OCI-LY1 (cell line): ENCODE results near the gene ATF5.
A peak's percentile ranks its signal among the peaks of the same experiment; 100 is the strongest.

Source experiments
- H2AFZ ChIP-seq: fragments of 200-600 bp; sonication (generic), shearing (Covaris generic); 2 replicates; pipeline ENCODE4 v1.6.0; 2014; ENCODE audit warnings: antibody characterized with exemption, mild to moderate bottlenecking, low read length
- H3F3A ChIP-seq: fragments of 200-600 bp; sonication (generic), shearing (Covaris generic); 2 replicates; pipeline ENCODE4 v1.6.0; 2014; ENCODE audit warnings: mild to moderate bottlenecking, antibody characterized with exemption, low read length, moderate library complexity; ENCODE audit not compliant: insufficient read depth
- H3K27ac ChIP-seq: fragments of 200-600 bp; sonication (generic); 2 replicates; pipeline ENCODE4 v1.5.1; 2014; ENCODE audit warnings: low read length, mixed run types, mild to moderate bottlenecking, low read depth; ENCODE audit not compliant: poor library complexity, severe bottlenecking
- H3K27me3 ChIP-seq: fragments of 200-600 bp; sonication (generic); 2 replicates; pipeline ENCODE4 v1.6.0; 2014; ENCODE audit warnings: antibody characterized with exemption, mild to moderate bottlenecking, low read length, moderate library complexity; ENCODE audit not compliant: insufficient read depth
- H3K36me3 ChIP-seq: fragments of 200-600 bp; sonication (generic); 2 replicates; pipeline ENCODE4 v1.6.1; 2014; ENCODE audit warnings: mild to moderate bottlenecking, antibody characterized with exemption, low read length, moderate library complexity, mixed read lengths; ENCODE audit not compliant: insufficient read depth
- H3K4me1 ChIP-seq: fragments of 200-600 bp; sonication (generic); 2 replicates; pipeline ENCODE4 v1.5.1; 2014; ENCODE audit warnings: mild to moderate bottlenecking, low read length, moderate library complexity; ENCODE audit not compliant: insufficient read depth, severe bottlenecking
- H3K4me2 ChIP-seq: fragments of 200-600 bp; sonication (generic), shearing (Covaris generic); 2 replicates; pipeline ENCODE4 v1.6.1; 2014; ENCODE audit warnings: low read length
- H3K4me3 ChIP-seq: fragments of 200-600 bp; sonication (generic); 2 replicates; pipeline ENCODE4 v1.5.1; 2014; ENCODE audit warnings: low read length, low read depth, mild to moderate bottlenecking, mixed read lengths; ENCODE audit not compliant: poor library complexity, severe bottlenecking
- H3K79me2 ChIP-seq: fragments of 200-600 bp; shearing (Covaris generic); 2 replicates; pipeline ENCODE4 v1.6.1; 2016; ENCODE audit warnings: mixed run types, low read length, mixed read lengths; ENCODE audit not compliant: insufficient read depth
- H3K9ac ChIP-seq: fragments of 200-600 bp; sonication (generic), shearing (Covaris generic); 2 replicates; pipeline ENCODE4 v1.6.1; 2014; ENCODE audit warnings: mild to moderate bottlenecking, low read length, mixed read lengths
- H3K9me2 ChIP-seq: fragments of 200-600 bp; sonication (generic), shearing (Covaris generic); 2 replicates; pipeline ENCODE4 v1.6.1; 2014; ENCODE audit warnings: low read depth, mild to moderate bottlenecking, low read length, mixed read lengths
- H3K9me3 ChIP-seq: fragments of 200-600 bp; shearing (Covaris generic); 2 replicates; pipeline ENCODE4 v1.6.1; 2014; ENCODE audit warnings: low read length, mixed read lengths
- H4K20me1 ChIP-seq: fragments of 200-600 bp; sonication (generic), shearing (Covaris generic); 2 replicates; pipeline ENCODE4 v1.6.0; 2016; ENCODE audit warnings: mild to moderate bottlenecking, low read length; ENCODE audit not compliant: insufficient read depth
- CTCF ChIP-seq: fragments of 200-600 bp; sonication (generic), shearing (Covaris generic); IDR thresholded peaks from 2 replicates; pipeline ENCODE4 v1.5.1; 2017; ENCODE audit warnings: mild to moderate bottlenecking, antibody characterized with exemption, low read length, moderate library complexity, mixed read lengths
- EZH2 ChIP-seq: fragments of 200-600 bp; sonication (generic), shearing (Covaris generic); IDR thresholded peaks from 2 replicates; pipeline ENCODE4 v1.8.0; 2017; ENCODE audit warnings: borderline replicate concordance, mixed run types, mild to moderate bottlenecking, antibody characterized with exemption, low read length, moderate library complexity, mixed read lengths

The ATF5 gene

GRCh38 chr19:49894879-49895565 lies 34.0 kb upstream of the ATF5 start:
- Histone ChIP-seq H4K20me1 (no peaks in the 10 kb centered on the region), H2AFZ (no peak overlapping the region), H3F3A (no peaks in the 10 kb centered on the region), H3K9me2 (no peaks in the 10 kb centered on the region), H3K9me3 (no peaks in the 10 kb centered on the region), H3K4me3 (no peak overlapping the region), H3K27me3 (no peaks in the 10 kb centered on the region), H3K4me1 (peaks cover 31% of the 10 kb centered on the region), H3K27ac (no peak overlapping the region), H3K79me2 (no peaks in the 10 kb centered on the region), H3K9ac (no peak overlapping the region), H3K36me3 (no peaks in the 10 kb centered on the region), H3K4me2 (no peak overlapping the region)
- no peak for TF ChIP-seq CTCF
- no peak for TF ChIP-seq EZH2

- H3K9me2 ChIP-seq, result no peaks in the 10 kb centered on the region
- H3K4me3 ChIP-seq, result no peak overlapping the region
- no peak overlapping the region for H2AFZ ChIP-seq
- H3K27ac ChIP-seq, result no peak overlapping the region
- no peaks in the 10 kb centered on the region for H4K20me1 ChIP-seq
- H3K36me3 ChIP-seq, result no peaks in the 10 kb centered on the region
- no peaks in the 10 kb centered on the region for H3K9me3 ChIP-seq
- H3K4me2 ChIP-seq, result no peak overlapping the region
- H3F3A ChIP-seq, result no peaks in the 10 kb centered on the region
- peaks cover 27% of the 10 kb centered on the region for H3K4me1 ChIP-seq
- H3K27me3 ChIP-seq, result no peaks in the 10 kb centered on the region
- no peaks in the 10 kb centered on the region for H3K79me2 ChIP-seq
- H3K9ac ChIP-seq, result no peak overlapping the region
- TF ChIP-seq CTCF (no peak), EZH2 (no peak)
Observed at GRCh38 chr19:49895566-49896297, 33.3 kb upstream of the ATF5 start.

DNA sequence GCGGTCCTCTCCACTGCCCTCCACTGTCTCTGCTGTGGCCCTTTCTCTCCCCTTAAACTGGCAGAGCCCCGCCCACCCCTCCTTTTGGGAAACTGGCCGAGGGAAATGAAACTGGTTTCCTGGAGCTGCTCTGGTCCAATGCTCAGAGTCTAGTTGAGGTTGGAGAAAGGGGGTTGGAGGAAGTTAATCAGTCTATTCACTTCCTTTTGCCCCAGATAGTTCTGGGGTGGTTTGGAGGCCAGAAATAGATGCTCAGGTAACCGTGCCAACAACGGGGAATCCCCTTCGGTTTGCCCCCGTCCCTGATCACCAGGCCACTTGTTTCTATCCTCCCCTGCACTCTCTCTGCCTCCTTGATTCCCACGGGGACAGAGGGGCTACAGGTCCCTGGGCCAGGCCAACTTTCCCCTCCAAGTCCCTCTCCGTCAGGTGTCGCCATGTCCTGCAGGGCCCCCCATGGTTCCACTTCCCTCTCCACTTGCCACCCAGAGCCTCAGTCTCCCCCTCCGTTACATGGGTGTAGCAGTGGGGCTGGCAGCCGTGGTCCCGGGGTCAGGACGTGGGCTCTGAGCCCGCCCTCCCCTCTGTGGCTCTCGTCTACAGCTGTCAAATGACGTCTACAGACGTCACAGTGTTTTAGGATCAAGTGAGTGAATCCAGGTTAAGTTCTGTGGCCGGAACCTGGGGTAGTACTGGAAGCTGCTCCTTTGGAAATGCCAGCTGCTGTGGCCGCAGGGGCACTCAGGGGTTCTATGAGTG lies 32.0 kb upstream of the ATF5 start, which contains the start of gene IL4I1:
Gene IL4I1 (minus strand): TSS at position 25 of the 759 bp plus-strand sequence. CDS start 727 bp downstream, outside the sequence.
- no peaks in the 10 kb centered on the region for H3K27me3 ChIP-seq
- no peaks in the 10 kb centered on the region for H3K9me2 ChIP-seq
- no peak within 1 kb of the TSS for H3K27ac ChIP-seq
- H3K79me2 ChIP-seq, result no peaks in the 10 kb centered on the region
- no peak within 1 kb of the TSS for H3K9ac ChIP-seq
- H2AFZ ChIP-seq, result no peak within 1 kb of the TSS
- peaks cover 21% of the 10 kb centered on the region for H3K4me1 ChIP-seq
- peak within 1 kb of the TSS; percentile 40; the same call in 1 of the 2 replicates for H3K4me2 ChIP-seq
- no peak within 1 kb of the TSS for H3K4me3 ChIP-seq
- no peaks in the 10 kb centered on the region for H3K36me3 ChIP-seq
- H3K9me3 ChIP-seq, result no peaks in the 10 kb centered on the region
- TF ChIP-seq CTCF (no peak), EZH2 (no peak)
- no peaks in the 10 kb centered on the region for H3F3A ChIP-seq
- no peaks in the 10 kb centered on the region for H4K20me1 ChIP-seq
